Cardiac muscle cell (in vitro differentiated cells and primary cell): ENCODE measurements around the gene CAND2. TPM values are rescaled to one million over a fixed set of nuclear protein-coding genes. Genes with fewer than 3 reads are reported as not detected.

ENCODE experiments used
- DNase-seq, 2 donors: peaks; one replicate each; pipeline versions ENCODE4 v3.0.0 to v3.0.0-alpha.2; 2010 to 2017; ENCODE audit warnings: low read depth in 1 of 2, low spot score in 1 of 2
- H3K27ac ChIP-seq: fragments of 200-600 bp; sonication (generic); 2 replicates; pipeline ENCODE4 v1.5.1; 2016
- H3K27me3 ChIP-seq: fragments of 200-600 bp; sonication (generic); 2 replicates; pipeline ENCODE4 v1.6.0; 2016; ENCODE audit warnings: control low read depth
- H3K36me3 ChIP-seq: fragments of 200-600 bp; sonication (generic); 2 replicates; pipeline ENCODE4 v1.5.1; 2016; ENCODE audit warnings: control low read depth
- H3K4me1 ChIP-seq: fragments of 200-600 bp; sonication (generic); 2 replicates; pipeline ENCODE4 v1.8.1; 2017; ENCODE audit warnings: low read depth, mild to moderate bottlenecking, mixed run types
- H3K4me3 ChIP-seq: fragments of 200-600 bp; sonication (generic); 2 replicates; pipeline ENCODE4 v1.5.1; 2016; ENCODE audit warnings: mild to moderate bottlenecking
- H3K9me3 ChIP-seq: fragments of 200-600 bp; sonication (generic); 2 replicates; pipeline ENCODE4 v1.5.1; 2017; ENCODE audit warnings: low read depth, mild to moderate bottlenecking, control low read depth
- polyA plus RNA-seq: library from polyadenylated mRNA; unstranded; fragments of >200 nt; fragmentation: Nextera tagmentation; extraction: Ambion mirVana; gene quantifications from 2 replicates; pipeline ENCODE4 v1.2.1, GENCODE V29; 2016
- total RNA-seq: library from RNA; depleted of rRNA; stranded (reverse); fragments of >200 nt; gene quantifications from 2 replicates; pipeline ENCODE4 v1.2.3, GENCODE V29; 2016
- TF ChIP-seq, protein P1 (sequence below): IDR thresholded peaks from 2 replicates; pipeline ENCODE4 v1.5.1; 2012; ENCODE audit warnings: low read depth, mild to moderate bottlenecking, low read length

CAND2 gene
- total and polyA plus RNA-seq, 2 experiments from 2014 or later = 35.2 to 80.3 TPM

- DNase-seq = peak in 1 of 2 donors; percentile 15
These were observed 60.1 kb downstream of the CAND2 start for GRCh38 chr3:12856626-12857025.

GRCh38 chr3:12859840-12860239 is 63.4 kb downstream of the CAND2 start:
- Histone ChIP-seq H3K27me3 (peaks cover 1% of the 10 kb centered on the region), H3K4me3 (no peak overlapping the region), H3K4me1 (no peaks in the 10 kb centered on the region), H3K36me3 (no peaks in the 10 kb centered on the region), H3K27ac (no peak overlapping the region), H3K9me3 (no peaks in the 10 kb centered on the region)
- TF ChIP-seq, protein P1, sequence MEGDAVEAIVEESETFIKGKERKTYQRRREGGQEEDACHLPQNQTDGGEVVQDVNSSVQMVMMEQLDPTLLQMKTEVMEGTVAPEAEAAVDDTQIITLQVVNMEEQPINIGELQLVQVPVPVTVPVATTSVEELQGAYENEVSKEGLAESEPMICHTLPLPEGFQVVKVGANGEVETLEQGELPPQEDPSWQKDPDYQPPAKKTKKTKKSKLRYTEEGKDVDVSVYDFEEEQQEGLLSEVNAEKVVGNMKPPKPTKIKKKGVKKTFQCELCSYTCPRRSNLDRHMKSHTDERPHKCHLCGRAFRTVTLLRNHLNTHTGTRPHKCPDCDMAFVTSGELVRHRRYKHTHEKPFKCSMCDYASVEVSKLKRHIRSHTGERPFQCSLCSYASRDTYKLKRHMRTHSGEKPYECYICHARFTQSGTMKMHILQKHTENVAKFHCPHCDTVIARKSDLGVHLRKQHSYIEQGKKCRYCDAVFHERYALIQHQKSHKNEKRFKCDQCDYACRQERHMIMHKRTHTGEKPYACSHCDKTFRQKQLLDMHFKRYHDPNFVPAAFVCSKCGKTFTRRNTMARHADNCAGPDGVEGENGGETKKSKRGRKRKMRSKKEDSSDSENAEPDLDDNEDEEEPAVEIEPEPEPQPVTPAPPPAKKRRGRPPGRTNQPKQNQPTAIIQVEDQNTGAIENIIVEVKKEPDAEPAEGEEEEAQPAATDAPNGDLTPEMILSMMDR = no peak
- DNase-seq = no peak

More at GRCh38 chr3:12856626-12857025, 60.1 kb downstream of the CAND2 start:
- TF ChIP-seq, protein P1 = no peak
- no peaks in the 10 kb centered on the region for H3K36me3 ChIP-seq
- no peak overlapping the region for H3K27ac ChIP-seq
- no peaks in the 10 kb centered on the region for H3K4me1 ChIP-seq
- H3K4me3 ChIP-seq = no peak overlapping the region
- H3K9me3 ChIP-seq = no peaks in the 10 kb centered on the region
- H3K27me3 ChIP-seq = peaks cover 14% of the 10 kb centered on the region

DNA sequence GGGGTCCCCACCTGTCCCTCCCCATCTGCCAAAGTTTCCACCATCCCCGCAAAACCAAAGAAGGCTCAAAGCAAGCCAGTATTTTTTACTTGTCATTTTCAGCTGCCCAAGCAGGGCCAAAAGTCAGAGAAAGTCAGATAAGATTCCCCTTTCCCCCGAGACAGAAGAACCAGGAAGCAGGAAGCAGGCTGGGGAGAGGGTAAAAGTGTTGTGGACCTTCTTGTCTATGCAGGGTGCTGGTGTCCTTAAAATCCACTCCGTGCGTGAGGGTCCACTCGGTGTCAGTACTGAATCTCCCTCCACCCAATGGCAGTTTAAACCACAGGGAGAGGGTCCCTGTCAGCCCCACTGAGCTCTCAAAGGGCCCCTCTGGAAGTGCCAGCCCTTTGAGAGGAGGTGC is 65.1 kb downstream of the CAND2 start:
- TF ChIP-seq, protein P1 = no peak
- no peaks in the 10 kb centered on the region for H3K4me1 ChIP-seq
- no peak overlapping the region for H3K27ac ChIP-seq
- H3K4me3 ChIP-seq = no peak overlapping the region
- no peak for DNase-seq
- no peaks in the 10 kb centered on the region for H3K36me3 ChIP-seq
- no peaks in the 10 kb centered on the region for H3K9me3 ChIP-seq
- no peaks in the 10 kb centered on the region for H3K27me3 ChIP-seq

GRCh38 chr3:12862387-12862786 is 65.9 kb downstream of the CAND2 start:
- Histone ChIP-seq H3K27ac (no peak overlapping the region), H3K4me1 (no peaks in the 10 kb centered on the region), H3K27me3 (no peaks in the 10 kb centered on the region), H3K4me3 (no peak overlapping the region), H3K9me3 (no peaks in the 10 kb centered on the region), H3K36me3 (no peaks in the 10 kb centered on the region)
- DNase-seq = no peak
- TF ChIP-seq, protein P1 = no peak

DNA sequence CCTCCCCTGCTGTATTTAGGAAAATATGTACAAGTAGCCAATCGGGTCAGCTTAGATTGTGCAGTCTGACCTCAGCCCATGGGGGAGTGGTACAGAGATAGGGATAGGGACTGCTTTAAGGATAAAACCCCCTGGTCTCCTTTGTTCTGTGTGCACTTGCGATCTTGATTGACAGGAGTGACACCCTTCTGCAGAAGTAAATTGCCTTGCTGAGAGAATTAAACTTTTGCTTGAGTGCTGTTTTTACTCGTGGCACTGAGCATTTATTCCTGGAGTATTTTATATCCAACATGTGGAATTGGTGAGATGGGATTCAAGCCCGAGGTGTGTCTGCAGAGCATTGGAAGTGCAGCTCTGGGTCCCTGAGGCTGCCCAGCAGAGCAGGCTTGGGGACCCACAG is 68.8 kb downstream of the CAND2 start:
- Histone ChIP-seq H3K4me1 (peaks cover 3% of the 10 kb centered on the region), H3K9me3 (no peaks in the 10 kb centered on the region), H3K27ac (no peak overlapping the region), H3K27me3 (no peaks in the 10 kb centered on the region), H3K4me3 (no peak overlapping the region), H3K36me3 (no peaks in the 10 kb centered on the region)
- TF ChIP-seq, protein P1 = no peak
- no peak for DNase-seq

DNA sequence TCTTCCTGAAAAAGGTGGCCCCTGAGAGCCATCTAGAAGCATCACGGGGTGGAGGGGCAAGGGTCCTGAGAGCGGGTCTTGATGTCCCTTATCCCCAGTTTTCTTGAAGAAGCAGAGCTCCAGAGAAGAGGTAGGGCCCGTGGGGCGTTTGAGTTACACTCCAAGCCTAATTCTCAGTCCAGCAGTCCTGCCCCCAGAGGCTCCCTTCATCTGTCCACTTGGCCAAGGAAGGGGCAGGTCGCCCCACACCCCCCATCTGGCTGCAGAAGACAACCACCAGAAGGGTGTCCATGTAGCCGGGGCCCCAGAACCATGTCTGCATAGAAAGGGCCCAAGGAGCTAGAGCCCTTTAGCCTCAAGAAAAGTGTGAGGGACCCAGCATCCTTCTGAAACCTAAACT is 70.4 kb downstream of the CAND2 start:
- no peak for DNase-seq
- H3K36me3 ChIP-seq = no peaks in the 10 kb centered on the region
- H3K27ac ChIP-seq = no peak overlapping the region
- H3K4me1 ChIP-seq = peaks cover 3% of the 10 kb centered on the region
- H3K9me3 ChIP-seq = no peaks in the 10 kb centered on the region
- H3K27me3 ChIP-seq = peaks cover 9% of the 10 kb centered on the region
- no peak overlapping the region for H3K4me3 ChIP-seq
- TF ChIP-seq, protein P1 = no peak
